ENCODE data around the gene MSRB2.

DNA sequence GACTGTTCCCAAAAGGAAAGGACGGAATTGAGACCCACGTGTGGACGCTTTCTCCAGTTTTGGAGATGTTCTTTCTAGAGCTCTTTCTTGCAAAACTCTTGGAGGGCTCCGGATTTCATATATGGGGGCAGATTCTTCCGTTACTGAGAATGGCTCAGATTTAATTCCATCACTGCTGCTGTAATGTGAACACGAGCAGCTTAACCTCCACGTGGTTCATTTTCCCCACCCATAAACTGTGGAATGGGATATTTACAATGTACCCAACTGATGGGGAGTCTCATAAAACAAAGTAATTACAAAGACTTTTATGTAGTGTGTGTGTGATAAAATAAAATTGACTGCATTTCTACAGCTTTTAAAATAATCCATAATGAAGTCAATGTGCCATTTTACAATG, 15.1 kb upstream of the MSRB2 start:
- TF ChIP-seq, protein P1, sequence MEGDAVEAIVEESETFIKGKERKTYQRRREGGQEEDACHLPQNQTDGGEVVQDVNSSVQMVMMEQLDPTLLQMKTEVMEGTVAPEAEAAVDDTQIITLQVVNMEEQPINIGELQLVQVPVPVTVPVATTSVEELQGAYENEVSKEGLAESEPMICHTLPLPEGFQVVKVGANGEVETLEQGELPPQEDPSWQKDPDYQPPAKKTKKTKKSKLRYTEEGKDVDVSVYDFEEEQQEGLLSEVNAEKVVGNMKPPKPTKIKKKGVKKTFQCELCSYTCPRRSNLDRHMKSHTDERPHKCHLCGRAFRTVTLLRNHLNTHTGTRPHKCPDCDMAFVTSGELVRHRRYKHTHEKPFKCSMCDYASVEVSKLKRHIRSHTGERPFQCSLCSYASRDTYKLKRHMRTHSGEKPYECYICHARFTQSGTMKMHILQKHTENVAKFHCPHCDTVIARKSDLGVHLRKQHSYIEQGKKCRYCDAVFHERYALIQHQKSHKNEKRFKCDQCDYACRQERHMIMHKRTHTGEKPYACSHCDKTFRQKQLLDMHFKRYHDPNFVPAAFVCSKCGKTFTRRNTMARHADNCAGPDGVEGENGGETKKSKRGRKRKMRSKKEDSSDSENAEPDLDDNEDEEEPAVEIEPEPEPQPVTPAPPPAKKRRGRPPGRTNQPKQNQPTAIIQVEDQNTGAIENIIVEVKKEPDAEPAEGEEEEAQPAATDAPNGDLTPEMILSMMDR (IDR thresholded peaks at IDR 0.05; ENCODE audit: control extremely low read depth in 1 of 3, insufficient read depth in 1 of 3, low read depth in 1 of 3, low read length in 3 of 3), result no peak
- TF ChIP-seq POLR2AphosphoS5 (IDR thresholded peaks at IDR 0.05; ENCODE audit: low read depth, low read length) (no peak), POLR2A (IDR thresholded peaks at IDR 0.05; ENCODE audit: control extremely low read depth in 1 of 2, low read depth in 2 of 2, low read length in 2 of 2) (no peak), CHD2 (IDR thresholded peaks at IDR 0.05; ENCODE audit: low read length) (no peak), CHD1 (IDR thresholded peaks at IDR 0.05; ENCODE audit: low read depth, low read length) (no peak), ASH2L (IDR thresholded peaks at IDR 0.05; ENCODE audit: low read length) (no peak), TBP (IDR thresholded peaks at IDR 0.05; ENCODE audit: low read depth, low read length) (no peak), RXRA (IDR thresholded peaks at IDR 0.05; ENCODE audit: insufficient read depth, low read depth, low read length) (no peak), SRF (IDR thresholded peaks at IDR 0.05; ENCODE audit: low read depth, low read length) (no peak), FOSL1 (IDR thresholded peaks at IDR 0.05; ENCODE audit: insufficient read depth, low read depth, low read length) (no peak)
- TF ChIP-seq, protein P2, sequence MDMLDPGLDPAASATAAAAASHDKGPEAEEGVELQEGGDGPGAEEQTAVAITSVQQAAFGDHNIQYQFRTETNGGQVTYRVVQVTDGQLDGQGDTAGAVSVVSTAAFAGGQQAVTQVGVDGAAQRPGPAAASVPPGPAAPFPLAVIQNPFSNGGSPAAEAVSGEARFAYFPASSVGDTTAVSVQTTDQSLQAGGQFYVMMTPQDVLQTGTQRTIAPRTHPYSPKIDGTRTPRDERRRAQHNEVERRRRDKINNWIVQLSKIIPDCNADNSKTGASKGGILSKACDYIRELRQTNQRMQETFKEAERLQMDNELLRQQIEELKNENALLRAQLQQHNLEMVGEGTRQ (IDR thresholded peaks at IDR 0.05; ENCODE audit: low read length), result no peak
